Activated naive CD8-positive, alpha-beta T cell treated with anti-CD3 and anti-CD28 coated beads, Interleukin-2, amount 50 U/mL, for 24 hours (primary cell): ENCODE results near the gene GRB10.

Experiments used
- ATAC-seq: fragments of 150-1000 bp; cut with Tn5 transposase; one replicate; pipeline ENCODE4 v1.10.0; 2021
- DNase-seq: peaks from one replicate; pipeline ENCODE4 v3.0.0; 2021
- H3K27ac Mint-ChIP-seq: one replicate; pipeline ENCODE4 v1.8.0; 2021; ENCODE audit warnings: mild to moderate bottlenecking, mixed read lengths
- H3K27me3 Mint-ChIP-seq: one replicate; pipeline ENCODE4 v1.8.0; 2021; ENCODE audit warnings: mixed read lengths
- H3K36me3 Mint-ChIP-seq: one replicate; pipeline ENCODE4 v1.8.0; 2021; ENCODE audit warnings: low read depth, mixed read lengths
- H3K4me1 Mint-ChIP-seq: one replicate; pipeline ENCODE4 v1.8.0; 2021; ENCODE audit warnings: mixed read lengths
- H3K4me3 Mint-ChIP-seq: one replicate; pipeline ENCODE4 v1.8.0; 2021; ENCODE audit warnings: mild to moderate bottlenecking, moderate library complexity, mixed read lengths
- H3K9me3 Mint-ChIP-seq: one replicate; pipeline ENCODE4 v1.8.0; 2021; ENCODE audit warnings: mixed read lengths

GRB10 gene

GRCh38 chr7:50657341-50657873 is 125.3 kb downstream of the GRB10 start:
- Mint-ChIP-seq H3K4me3 (no peak overlapping the region), H3K9me3 (no peaks in the 10 kb centered on the region), H3K27ac (no peak overlapping the region), H3K27me3 (no peaks in the 10 kb centered on the region), H3K36me3 (no peaks in the 10 kb centered on the region), H3K4me1 (peaks cover 29% of the 10 kb centered on the region)
- DNase-seq (no peak), ATAC-seq (no peak)

GRCh38 chr7:50656141-50656895 is 126.4 kb downstream of the GRB10 start:
- Mint-ChIP-seq H3K4me3 (no peak overlapping the region), H3K9me3 (no peaks in the 10 kb centered on the region), H3K36me3 (no peaks in the 10 kb centered on the region), H3K27ac (no peak overlapping the region), H3K27me3 (no peaks in the 10 kb centered on the region), H3K4me1 (peaks cover 18% of the 10 kb centered on the region)
- ATAC-seq (no peak), DNase-seq (no peak)

- ATAC-seq (no peak), DNase-seq (no peak)
- Mint-ChIP-seq H3K27me3 (no peaks in the 10 kb centered on the region), H3K27ac (no peak overlapping the region), H3K36me3 (no peaks in the 10 kb centered on the region), H3K4me3 (no peak overlapping the region), H3K9me3 (no peaks in the 10 kb centered on the region), H3K4me1 (peaks cover 10% of the 10 kb centered on the region)
Observed at GRCh38 chr7:50655490-50655889, 127.2 kb downstream of the GRB10 start.

- no peak overlapping the region for H3K27ac Mint-ChIP-seq
- ATAC-seq (no peak), DNase-seq (no peak)
- no peaks in the 10 kb centered on the region for H3K36me3 Mint-ChIP-seq
- H3K4me1 Mint-ChIP-seq, result peaks cover 5% of the 10 kb centered on the region
- no peaks in the 10 kb centered on the region for H3K27me3 Mint-ChIP-seq
- H3K9me3 Mint-ChIP-seq, result no peaks in the 10 kb centered on the region
- no peak overlapping the region for H3K4me3 Mint-ChIP-seq
Observed at GRCh38 chr7:50655020-50655419, 127.7 kb downstream of the GRB10 start.

- ATAC-seq (no peak), DNase-seq (no peak)
- H3K9me3 Mint-ChIP-seq, result no peaks in the 10 kb centered on the region
- H3K4me3 Mint-ChIP-seq, result no peak overlapping the region
- H3K4me1 Mint-ChIP-seq, result no peaks in the 10 kb centered on the region
- no peaks in the 10 kb centered on the region for H3K36me3 Mint-ChIP-seq
- H3K27ac Mint-ChIP-seq, result no peak overlapping the region
- H3K27me3 Mint-ChIP-seq, result no peaks in the 10 kb centered on the region
Observed at GRCh38 chr7:50653981-50654425, 128.7 kb downstream of the GRB10 start.

- Mint-ChIP-seq H3K4me1 (no peaks in the 10 kb centered on the region), H3K9me3 (no peaks in the 10 kb centered on the region), H3K27me3 (no peaks in the 10 kb centered on the region), H3K36me3 (no peaks in the 10 kb centered on the region), H3K27ac (no peak overlapping the region), H3K4me3 (no peak overlapping the region)
- ATAC-seq (no peak), DNase-seq (no peak)
Observed at GRCh38 chr7:50653126-50653864, 129.4 kb downstream of the GRB10 start.

- DNase-seq, result no peak
Observed at GRCh38 chr7:50652400-50653125, 130.1 kb downstream of the GRB10 start.

GRCh38 chr7:50651271-50651989 is 131.3 kb downstream of the GRB10 start:
- no peak overlapping the region for H3K27ac Mint-ChIP-seq
- DNase-seq (no peak), ATAC-seq (no peak)
- no peaks in the 10 kb centered on the region for H3K36me3 Mint-ChIP-seq
- H3K4me3 Mint-ChIP-seq, result no peak overlapping the region
- no peaks in the 10 kb centered on the region for H3K27me3 Mint-ChIP-seq
- H3K9me3 Mint-ChIP-seq, result no peaks in the 10 kb centered on the region
- no peaks in the 10 kb centered on the region for H3K4me1 Mint-ChIP-seq

More at GRCh38 chr7:50652400-50653125, 130.1 kb downstream of the GRB10 start:
- H3K27me3 Mint-ChIP-seq, result no peaks in the 10 kb centered on the region
- no peaks in the 10 kb centered on the region for H3K36me3 Mint-ChIP-seq
- H3K4me3 Mint-ChIP-seq, result no peak overlapping the region
- no peaks in the 10 kb centered on the region for H3K4me1 Mint-ChIP-seq
- no peak for ATAC-seq
- H3K9me3 Mint-ChIP-seq, result no peaks in the 10 kb centered on the region
- H3K27ac Mint-ChIP-seq, result no peak overlapping the region

GRCh38 chr7:50650057-50650664 is 132.5 kb downstream of the GRB10 start:
- ATAC-seq (no peak), DNase-seq (no peak)
- Mint-ChIP-seq H3K27me3 (no peaks in the 10 kb centered on the region), H3K36me3 (no peaks in the 10 kb centered on the region), H3K4me3 (no peak overlapping the region), H3K9me3 (no peaks in the 10 kb centered on the region), H3K4me1 (no peaks in the 10 kb centered on the region), H3K27ac (no peak overlapping the region)

GRCh38 chr7:50649259-50649885 is 133.3 kb downstream of the GRB10 start:
- no peaks in the 10 kb centered on the region for H3K27me3 Mint-ChIP-seq
- no peaks in the 10 kb centered on the region for H3K36me3 Mint-ChIP-seq
- no peak overlapping the region for H3K27ac Mint-ChIP-seq
- no peak for ATAC-seq
- H3K4me3 Mint-ChIP-seq, result no peak overlapping the region
- H3K4me1 Mint-ChIP-seq, result no peaks in the 10 kb centered on the region
- no peak for DNase-seq
- H3K9me3 Mint-ChIP-seq, result no peaks in the 10 kb centered on the region

GRCh38 chr7:50648570-50649169 is 134.0 kb downstream of the GRB10 start:
- Mint-ChIP-seq H3K4me1 (no peaks in the 10 kb centered on the region), H3K36me3 (no peaks in the 10 kb centered on the region), H3K27me3 (no peaks in the 10 kb centered on the region), H3K4me3 (no peak overlapping the region), H3K27ac (no peak overlapping the region), H3K9me3 (no peaks in the 10 kb centered on the region)
- ATAC-seq (no peak), DNase-seq (no peak)

GRCh38 chr7:50648076-50648475 is 134.6 kb downstream of the GRB10 start:
- H3K36me3 Mint-ChIP-seq, result no peaks in the 10 kb centered on the region
- no peaks in the 10 kb centered on the region for H3K27me3 Mint-ChIP-seq
- H3K4me3 Mint-ChIP-seq, result no peak overlapping the region
- ATAC-seq, result peak; percentile 15
- H3K4me1 Mint-ChIP-seq, result no peaks in the 10 kb centered on the region
- H3K27ac Mint-ChIP-seq, result no peak overlapping the region
- H3K9me3 Mint-ChIP-seq, result no peaks in the 10 kb centered on the region
- no peak for DNase-seq

- Mint-ChIP-seq H3K27me3 (no peaks in the 10 kb centered on the region), H3K27ac (no peak overlapping the region), H3K4me3 (no peak overlapping the region), H3K4me1 (no peaks in the 10 kb centered on the region), H3K9me3 (no peaks in the 10 kb centered on the region), H3K36me3 (no peaks in the 10 kb centered on the region)
- DNase-seq (no peak), ATAC-seq (no peak)
Observed at GRCh38 chr7:50647286-50647980, 135.3 kb downstream of the GRB10 start.
